ENCODE data around the gene TFG.

Gene TFG

DNA sequence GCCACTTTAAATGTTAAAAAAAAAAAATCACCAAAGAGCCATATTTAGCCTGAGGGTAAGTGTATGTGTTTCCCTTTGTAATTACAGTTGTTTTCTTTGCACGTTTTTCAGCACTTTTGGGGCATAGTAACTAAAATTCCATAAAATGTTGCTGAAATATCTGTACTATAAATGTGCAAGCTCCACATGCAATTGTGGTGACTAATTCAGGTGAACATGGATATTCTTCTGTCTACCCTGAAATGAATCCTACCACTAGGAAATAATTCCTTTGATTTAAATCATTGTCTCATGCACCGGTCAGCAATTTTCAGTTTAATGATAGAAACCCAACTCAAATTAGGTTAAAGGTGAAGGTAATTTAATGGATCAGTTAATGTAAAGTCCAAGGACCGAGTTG is 13.1 kb upstream of the TFG start:
- TF ChIP-seq, protein P1, sequence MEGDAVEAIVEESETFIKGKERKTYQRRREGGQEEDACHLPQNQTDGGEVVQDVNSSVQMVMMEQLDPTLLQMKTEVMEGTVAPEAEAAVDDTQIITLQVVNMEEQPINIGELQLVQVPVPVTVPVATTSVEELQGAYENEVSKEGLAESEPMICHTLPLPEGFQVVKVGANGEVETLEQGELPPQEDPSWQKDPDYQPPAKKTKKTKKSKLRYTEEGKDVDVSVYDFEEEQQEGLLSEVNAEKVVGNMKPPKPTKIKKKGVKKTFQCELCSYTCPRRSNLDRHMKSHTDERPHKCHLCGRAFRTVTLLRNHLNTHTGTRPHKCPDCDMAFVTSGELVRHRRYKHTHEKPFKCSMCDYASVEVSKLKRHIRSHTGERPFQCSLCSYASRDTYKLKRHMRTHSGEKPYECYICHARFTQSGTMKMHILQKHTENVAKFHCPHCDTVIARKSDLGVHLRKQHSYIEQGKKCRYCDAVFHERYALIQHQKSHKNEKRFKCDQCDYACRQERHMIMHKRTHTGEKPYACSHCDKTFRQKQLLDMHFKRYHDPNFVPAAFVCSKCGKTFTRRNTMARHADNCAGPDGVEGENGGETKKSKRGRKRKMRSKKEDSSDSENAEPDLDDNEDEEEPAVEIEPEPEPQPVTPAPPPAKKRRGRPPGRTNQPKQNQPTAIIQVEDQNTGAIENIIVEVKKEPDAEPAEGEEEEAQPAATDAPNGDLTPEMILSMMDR (IDR thresholded peaks at IDR 0.05; ENCODE audit: insufficient read depth, low read length) = no peak
- TF ChIP-seq POLR2AphosphoS5 (IDR thresholded peaks at IDR 0.05; ENCODE audit: low read depth) (no peak), SPI1 (IDR thresholded peaks at IDR 0.05; ENCODE audit: borderline replicate concordance, low read depth) (no peak), GABPA (IDR thresholded peaks at IDR 0.05; ENCODE audit: low read depth) (no peak)
- TF ChIP-seq, protein P2, sequence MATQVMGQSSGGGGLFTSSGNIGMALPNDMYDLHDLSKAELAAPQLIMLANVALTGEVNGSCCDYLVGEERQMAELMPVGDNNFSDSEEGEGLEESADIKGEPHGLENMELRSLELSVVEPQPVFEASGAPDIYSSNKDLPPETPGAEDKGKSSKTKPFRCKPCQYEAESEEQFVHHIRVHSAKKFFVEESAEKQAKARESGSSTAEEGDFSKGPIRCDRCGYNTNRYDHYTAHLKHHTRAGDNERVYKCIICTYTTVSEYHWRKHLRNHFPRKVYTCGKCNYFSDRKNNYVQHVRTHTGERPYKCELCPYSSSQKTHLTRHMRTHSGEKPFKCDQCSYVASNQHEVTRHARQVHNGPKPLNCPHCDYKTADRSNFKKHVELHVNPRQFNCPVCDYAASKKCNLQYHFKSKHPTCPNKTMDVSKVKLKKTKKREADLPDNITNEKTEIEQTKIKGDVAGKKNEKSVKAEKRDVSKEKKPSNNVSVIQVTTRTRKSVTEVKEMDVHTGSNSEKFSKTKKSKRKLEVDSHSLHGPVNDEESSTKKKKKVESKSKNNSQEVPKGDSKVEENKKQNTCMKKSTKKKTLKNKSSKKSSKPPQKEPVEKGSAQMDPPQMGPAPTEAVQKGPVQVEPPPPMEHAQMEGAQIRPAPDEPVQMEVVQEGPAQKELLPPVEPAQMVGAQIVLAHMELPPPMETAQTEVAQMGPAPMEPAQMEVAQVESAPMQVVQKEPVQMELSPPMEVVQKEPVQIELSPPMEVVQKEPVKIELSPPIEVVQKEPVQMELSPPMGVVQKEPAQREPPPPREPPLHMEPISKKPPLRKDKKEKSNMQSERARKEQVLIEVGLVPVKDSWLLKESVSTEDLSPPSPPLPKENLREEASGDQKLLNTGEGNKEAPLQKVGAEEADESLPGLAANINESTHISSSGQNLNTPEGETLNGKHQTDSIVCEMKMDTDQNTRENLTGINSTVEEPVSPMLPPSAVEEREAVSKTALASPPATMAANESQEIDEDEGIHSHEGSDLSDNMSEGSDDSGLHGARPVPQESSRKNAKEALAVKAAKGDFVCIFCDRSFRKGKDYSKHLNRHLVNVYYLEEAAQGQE (IDR thresholded peaks at IDR 0.05; ENCODE audit: insufficient replicate concordance, low read depth) = no peak
- H3K4me3 ChIP-seq (replicated peaks; ENCODE audit: insufficient read depth, low read length) = no peak overlapping the region
- H3K27ac ChIP-seq (replicated peaks) = no peak overlapping the region
- H3K27me3 ChIP-seq (ENCODE audit: insufficient read depth, poor library complexity, severe bottlenecking) = no peaks in the 10 kb centered on the region
- DNase-seq (ENCODE audit: low read depth in 1 of 2, low spot score in 1 of 2) = no peak

DNA sequence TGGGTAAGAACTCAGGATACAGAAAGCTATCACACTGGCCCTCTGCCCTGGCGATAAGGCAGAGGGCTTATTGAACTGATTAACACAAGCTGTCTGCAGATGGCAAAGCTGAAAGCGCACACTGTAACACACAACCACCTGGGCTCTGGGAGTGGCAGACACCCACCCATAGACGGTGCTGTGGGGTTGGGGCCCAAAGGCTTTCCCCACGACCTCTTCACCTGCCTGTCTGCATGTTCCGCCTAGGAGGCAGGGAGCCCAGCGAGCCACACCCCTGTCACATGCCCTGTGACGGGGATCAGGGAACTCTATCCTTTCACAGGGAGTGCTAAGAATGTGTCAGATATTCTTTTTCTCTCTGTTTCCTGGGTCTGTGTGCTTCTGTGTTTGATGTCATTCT is 12.1 kb upstream of the TFG start:
- DNase-seq (ENCODE audit: low read depth in 1 of 2, low spot score in 1 of 2) = no peak

DNA sequence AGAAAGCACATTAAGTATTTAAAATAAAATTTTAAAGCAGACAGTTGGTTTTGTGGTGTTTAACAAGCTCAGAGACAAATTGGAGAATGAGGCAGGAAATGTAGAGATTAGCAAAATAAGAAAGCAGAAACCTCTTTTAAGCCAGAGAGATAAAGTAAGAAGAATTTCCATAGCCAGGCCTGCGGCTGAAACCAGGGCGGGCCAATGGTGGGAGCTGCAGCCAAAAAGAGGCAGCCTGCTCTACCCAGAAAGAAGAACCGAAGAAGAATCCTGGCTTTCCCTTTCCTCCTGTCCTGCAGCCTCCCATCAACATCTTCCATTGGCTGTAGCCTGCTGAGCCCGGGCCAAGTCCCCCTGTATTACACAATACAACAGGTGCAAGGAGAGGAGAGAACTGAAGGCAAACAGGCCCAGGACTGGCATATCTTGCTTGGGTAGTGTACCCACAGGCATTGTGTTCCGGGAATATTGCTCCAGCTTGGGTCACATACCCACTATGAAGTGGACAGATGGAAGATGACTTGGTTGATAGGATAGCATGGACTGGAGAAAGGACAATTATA is 11.5 kb upstream of the TFG start:
- DNase-seq (ENCODE audit: low read depth in 1 of 2, low spot score in 1 of 2) = no peak
- TF ChIP-seq POLR2AphosphoS5 (IDR thresholded peaks at IDR 0.05; ENCODE audit: low read depth) (no peak), GABPA (IDR thresholded peaks at IDR 0.05; ENCODE audit: low read depth) (no peak), SPI1 (IDR thresholded peaks at IDR 0.05; ENCODE audit: borderline replicate concordance, low read depth) (no peak)
- TF ChIP-seq, protein P1 (IDR thresholded peaks at IDR 0.05; ENCODE audit: insufficient read depth, low read length) = no peak
- TF ChIP-seq, protein P2 (IDR thresholded peaks at IDR 0.05; ENCODE audit: insufficient replicate concordance, low read depth) = no peak
- no peak overlapping the region for H3K4me3 ChIP-seq (replicated peaks; ENCODE audit: insufficient read depth, low read length)
- H3K27ac ChIP-seq (replicated peaks) = no peak overlapping the region
- H3K27me3 ChIP-seq (ENCODE audit: insufficient read depth, poor library complexity, severe bottlenecking) = no peaks in the 10 kb centered on the region

More for the DNA sequence above, 12.1 kb upstream of the TFG start:
- Histone ChIP-seq H3K27ac (replicated peaks) (no peak overlapping the region), H3K27me3 (ENCODE audit: insufficient read depth, poor library complexity, severe bottlenecking) (no peaks in the 10 kb centered on the region), H3K4me3 (replicated peaks; ENCODE audit: insufficient read depth, low read length) (no peak overlapping the region)
- TF ChIP-seq, protein P2 (IDR thresholded peaks at IDR 0.05; ENCODE audit: insufficient replicate concordance, low read depth) = no peak
- no peak for TF ChIP-seq SPI1 (IDR thresholded peaks at IDR 0.05; ENCODE audit: borderline replicate concordance, low read depth)
- no peak for TF ChIP-seq GABPA (IDR thresholded peaks at IDR 0.05; ENCODE audit: low read depth)
- no peak for TF ChIP-seq POLR2AphosphoS5 (IDR thresholded peaks at IDR 0.05; ENCODE audit: low read depth)
- TF ChIP-seq, protein P1 (IDR thresholded peaks at IDR 0.05; ENCODE audit: insufficient read depth, low read length) = no peak
